Kidney glomerular epithelial cell (primary cell): ENCODE measurements around the gene ITGA1.
"Not testable (repeated sequence)": the region's sequence is repeated elsewhere in the genome, so short reads cannot be mapped to it uniquely, and the experiment has no call there.

Experiments
- DNase-seq: peaks from one replicate; lab custom pipeline; 2025; lab: John Stamatoyannopoulos, UW

The ITGA1 gene

GRCh38 chr5:52865991-52866390 is 78.3 kb downstream of the ITGA1 start:
- DNase-seq = not testable (repeated sequence)

- DNase-seq = no peak
These were observed 80.1 kb downstream of the ITGA1 start for GRCh38 chr5:52867809-52868208.

- no peak for DNase-seq
These were observed 80.7 kb downstream of the ITGA1 start for GRCh38 chr5:52868417-52868816.

- DNase-seq = no peak
These were observed 81.7 kb downstream of the ITGA1 start for GRCh38 chr5:52869391-52869790.

- peak; percentile 72 for DNase-seq
These were observed 82.7 kb downstream of the ITGA1 start for GRCh38 chr5:52870448-52870847.

- DNase-seq = no peak
These were observed 88.1 kb downstream of the ITGA1 start for GRCh38 chr5:52875827-52876226.

GRCh38 chr5:52876456-52876855 is 88.7 kb downstream of the ITGA1 start:
- DNase-seq = no peak

- peak; percentile 64 for DNase-seq
These were observed 90.9 kb downstream of the ITGA1 start for GRCh38 chr5:52878656-52879055.

GRCh38 chr5:52880541-52880940 is 92.8 kb downstream of the ITGA1 start:
- DNase-seq = peak; percentile 14

GRCh38 chr5:52881468-52881867 is 93.8 kb downstream of the ITGA1 start:
- DNase-seq = no peak

- no peak for DNase-seq
These were observed 95.4 kb downstream of the ITGA1 start for GRCh38 chr5:52883110-52883509.

GRCh38 chr5:52884453-52884852 is 96.7 kb downstream of the ITGA1 start:
- no peak for DNase-seq

- no peak for DNase-seq
These were observed 97.9 kb downstream of the ITGA1 start for GRCh38 chr5:52885614-52886013.

- no peak for DNase-seq
These were observed 98.5 kb downstream of the ITGA1 start for GRCh38 chr5:52886206-52886605.

GRCh38 chr5:52887066-52887465 is 99.3 kb downstream of the ITGA1 start:
- no peak for DNase-seq

GRCh38 chr5:52888363-52888762 is 100.6 kb downstream of the ITGA1 start:
- no peak for DNase-seq

GRCh38 chr5:52892242-52892878 is 104.6 kb downstream of the ITGA1 start:
- DNase-seq = peak; percentile 2

GRCh38 chr5:52893105-52893504 is 105.4 kb downstream of the ITGA1 start:
- DNase-seq = peak; percentile 14

GRCh38 chr5:52893863-52894262 is 106.1 kb downstream of the ITGA1 start:
- no peak for DNase-seq

GRCh38 chr5:52894451-52894850 is 106.7 kb downstream of the ITGA1 start:
- no peak for DNase-seq

GRCh38 chr5:52895075-52895474 is 107.4 kb downstream of the ITGA1 start:
- DNase-seq = no peak

- DNase-seq = no peak
These were observed 108.1 kb downstream of the ITGA1 start for GRCh38 chr5:52895572-52896413.

GRCh38 chr5:52896534-52897237 is 109.0 kb downstream of the ITGA1 start:
- DNase-seq = no peak
